SU-DHL-6 (cell line): ENCODE data around the gene MOCOS.

Experiments
- H2AFZ ChIP-seq: fragments of 200-600 bp; sonication (generic); 2 replicates; pipeline ENCODE4 v1.6.1; 2014; ENCODE audit warnings: low read depth, mild to moderate bottlenecking, moderate library complexity, mixed read lengths, antibody characterized with exemption, low read length; ENCODE audit not compliant: severe bottlenecking
- H3F3A ChIP-seq: fragments of 200-600 bp; shearing (Covaris generic); 2 replicates; pipeline ENCODE4 v1.6.0; 2016; ENCODE audit warnings: antibody characterized with exemption, mild to moderate bottlenecking; ENCODE audit not compliant: insufficient read depth
- H3K27ac ChIP-seq: fragments of 200-600 bp; sonication (generic); 2 replicates; pipeline ENCODE4 v1.5.1; 2016; ENCODE audit warnings: low read depth, mild to moderate bottlenecking, low read length, moderate library complexity, mixed read lengths
- H3K27me3 ChIP-seq: fragments of 200-600 bp; sonication (generic), shearing (Covaris generic); 2 replicates; pipeline ENCODE4 v1.6.0; 2014; ENCODE audit warnings: mild to moderate bottlenecking, low read length
- H3K36me3 ChIP-seq: fragments of 200-600 bp; sonication (generic); 2 replicates; pipeline ENCODE4 v1.6.1; 2014; ENCODE audit warnings: mild to moderate bottlenecking, low read length, mixed read lengths
- H3K4me2 ChIP-seq: fragments of 300-600, 200-600 bp; shearing (Covaris generic), sonication (generic); 2 replicates; pipeline ENCODE4 v1.6.0; 2014; ENCODE audit warnings: low read length, low read depth, mild to moderate bottlenecking; ENCODE audit not compliant: poor library complexity, severe bottlenecking
- H3K4me3 ChIP-seq: fragments of 200-600 bp; sonication (generic); 2 replicates; pipeline ENCODE4 v1.5.1; 2014; ENCODE audit warnings: antibody characterized with exemption, low read length, mild to moderate bottlenecking, mixed read lengths; ENCODE audit not compliant: insufficient read depth, poor library complexity, severe bottlenecking
- H3K79me2 ChIP-seq: fragments of 200-600 bp; sonication (generic); 2 replicates; pipeline ENCODE4 v1.6.1; 2014; ENCODE audit warnings: mild to moderate bottlenecking, low read length, moderate library complexity; ENCODE audit not compliant: insufficient read depth
- H3K9ac ChIP-seq: fragments of 200-600 bp; sonication (generic); 2 replicates; pipeline ENCODE4 v1.7.0; 2014; ENCODE audit warnings: mild to moderate bottlenecking, low read length
- H3K9me2 ChIP-seq: fragments of 200-600 bp; sonication (generic); replicated peaks from 2 replicates; pipeline ENCODE4 v1.6.1; 2014; ENCODE audit warnings: low read length; ENCODE audit not compliant: insufficient read depth
- H3K9me3 ChIP-seq: fragments of 200-600 bp; sonication (generic); 2 replicates; pipeline ENCODE4 v1.6.1; 2014; ENCODE audit warnings: low read length, mixed read lengths; ENCODE audit not compliant: insufficient read depth
- H4K20me1 ChIP-seq: fragments of 200-600 bp; sonication (generic); 2 replicates; pipeline ENCODE4 v1.6.1; 2014; ENCODE audit warnings: low read depth, mild to moderate bottlenecking, antibody characterized with exemption, low read length, moderate library complexity, mixed read lengths
- CTCF ChIP-seq: fragments of 200-600 bp; sonication (generic); IDR thresholded peaks from one replicate; pipeline ENCODE4 v1.5.1; 2017; ENCODE audit warnings: antibody characterized with exemption, mild to moderate bottlenecking, low read length, moderate library complexity; ENCODE audit not compliant: insufficient read depth, poor library complexity, severe bottlenecking
- EZH2phosphoT487 ChIP-seq: fragments of 200-600 bp; sonication (generic), shearing (Covaris generic); conservative IDR thresholded peaks from 2 replicates; pipeline ENCODE4 v1.6.1; 2018; ENCODE audit warnings: mild to moderate bottlenecking, antibody characterized with exemption, low read length, moderate library complexity, mixed read lengths

MOCOS gene

GRCh38 chr18:36271153-36271552 is 83.9 kb downstream of the MOCOS start:
- H3K9me3 ChIP-seq, result no peaks in the 10 kb centered on the region
- no peaks in the 10 kb centered on the region for H3K36me3 ChIP-seq
- H3K4me3 ChIP-seq, result no peak overlapping the region
- H3K79me2 ChIP-seq, result no peaks in the 10 kb centered on the region
- no peak overlapping the region for H3K9ac ChIP-seq
- H3K9me2 ChIP-seq, result no peaks in the 10 kb centered on the region
- TF ChIP-seq CTCF (no peak), EZH2phosphoT487 (no peak)
- no peaks in the 10 kb centered on the region for H3F3A ChIP-seq
- H4K20me1 ChIP-seq, result no peaks in the 10 kb centered on the region
- no peaks in the 10 kb centered on the region for H3K27me3 ChIP-seq
- no peak overlapping the region for H3K27ac ChIP-seq
- H2AFZ ChIP-seq, result no peak overlapping the region
- H3K4me2 ChIP-seq, result no peak overlapping the region

GRCh38 chr18:36273347-36273746 is 86.0 kb downstream of the MOCOS start:
- Histone ChIP-seq H3K4me3 (no peak overlapping the region), H4K20me1 (no peaks in the 10 kb centered on the region), H3K9me2 (no peaks in the 10 kb centered on the region), H3K27ac (no peak overlapping the region), H3K79me2 (no peaks in the 10 kb centered on the region), H3K4me2 (no peak overlapping the region), H3K9ac (no peak overlapping the region), H3K9me3 (no peaks in the 10 kb centered on the region), H3F3A (no peaks in the 10 kb centered on the region), H2AFZ (no peak overlapping the region), H3K36me3 (no peaks in the 10 kb centered on the region), H3K27me3 (no peaks in the 10 kb centered on the region)
- TF ChIP-seq EZH2phosphoT487 (no peak), CTCF (no peak)

- Histone ChIP-seq H3K9me2 (no peaks in the 10 kb centered on the region), H3F3A (no peaks in the 10 kb centered on the region), H3K4me3 (no peak overlapping the region), H3K27ac (no peak overlapping the region), H4K20me1 (no peaks in the 10 kb centered on the region), H3K9me3 (no peaks in the 10 kb centered on the region), H3K36me3 (no peaks in the 10 kb centered on the region), H3K79me2 (no peaks in the 10 kb centered on the region), H3K27me3 (no peaks in the 10 kb centered on the region), H3K9ac (no peak overlapping the region), H3K4me2 (no peak overlapping the region), H2AFZ (no peak overlapping the region)
- no peak for TF ChIP-seq CTCF
- TF ChIP-seq EZH2phosphoT487, result no peak
Observed at GRCh38 chr18:36274083-36274715, 86.9 kb downstream of the MOCOS start.
